Uterus (tissue), 4 donors: ENCODE measurements around the gene MAN2C1. TPM values are rescaled to one million over a fixed set of nuclear protein-coding genes. Genes with fewer than 3 reads are reported as not detected.
"Not testable (repeated sequence)": the region's sequence is repeated elsewhere in the genome, so short reads cannot be mapped to it uniquely, and the experiment has no call there.

Source experiments
- DNase-seq, 2 donors: peaks; one replicate each; pipeline ENCODE4 v3.0.0-alpha.2; 2019 to 2020
- H3K27ac ChIP-seq, 2 donors: fragments of 200-600 bp; sonication (generic); 1 replicate in 1 of 2; 2 replicates in 1 of 2; pipeline ENCODE4 v1.5.1; 2016 to 2018
- H3K27me3 ChIP-seq, 2 donors: fragments of 200-600 bp; sonication (generic); one replicate each; pipeline ENCODE4 v1.5.1; 2018 to 2019; ENCODE audit warnings: control low read depth in 1 of 2
- H3K36me3 ChIP-seq, 2 donors: fragments of 200-600 bp; sonication (generic); one replicate each; pipeline ENCODE4 v1.5.1; 2019; ENCODE audit warnings: control low read depth in 1 of 2
- H3K4me1 ChIP-seq, 2 donors: fragments of 200-600 bp; sonication (generic); one replicate each; pipeline ENCODE4 v1.5.1; 2018 to 2019; ENCODE audit warnings: control low read depth in 1 of 2
- H3K4me3 ChIP-seq, 2 donors: fragments of 200-600 bp; sonication (generic); 1 replicate in 1 of 2; 2 replicates in 1 of 2; pipeline ENCODE4 v1.5.1; 2018 to 2019; ENCODE audit warnings: mild to moderate bottlenecking in 1 of 2
- H3K9me3 ChIP-seq, 2 donors: fragments of 200-600 bp; sonication (generic); one replicate each; pipeline ENCODE4 v1.5.1; 2019; ENCODE audit warnings: control low read depth in 1 of 2
- CTCF ChIP-seq, 4 experiments: fragments of 200-600 bp in 2 of 4; fragments of 450-650 bp in 2 of 4; sonication (generic) in 2 of 4; IDR thresholded peaks; one replicate each; pipeline ENCODE4 v1.5.1; 2016 to 2019; ENCODE audit warnings: antibody characterized with exemption in 4 of 4, mild to moderate bottlenecking in 2 of 4, moderate library complexity in 1 of 4
- POLR2A ChIP-seq, 2 donors: fragments of 450-650 bp; IDR thresholded peaks; one replicate each; pipeline ENCODE4 v1.6.1; 2016; ENCODE audit warnings: antibody characterized with exemption in 2 of 2, mild to moderate bottlenecking in 1 of 2, moderate library complexity in 1 of 2
- intact Hi-C: fragments of 100-400 bp; cut with DNase I; formaldehyde crosslinking; loops from one replicate; pipeline ENCODE4 v1.15.1; 2023; ENCODE audit warnings: low total_unique reads
- total RNA-seq, 4 donors: library from RNA; depleted of rRNA in 3 of 4; stranded (reverse); fragments of >200 nt in 3 of 4; gene quantifications; one replicate each; pipeline versions ENCODE4 v1.1.0 to v1.2.4, GENCODE V29; 2014 to 2023
- donor health status: DM: yes; HTN: yes; CAD: no.

The MAN2C1 gene
- total RNA-seq, 4 donors from 2014 or later: 154 to 330 (median 180) TPM

GRCh38 chr15:75397494-75397893, 29.1 kb upstream of the MAN2C1 start:
- TF ChIP-seq CTCF (IDR thresholded peaks at IDR 0.05) (no peak), POLR2A (IDR thresholded peaks at IDR 0.05) (no peak)
- H3K9me3 ChIP-seq: no peaks in the 10 kb centered on the region
- no peak overlapping the region for H3K4me3 ChIP-seq
- H3K27ac ChIP-seq: no peak overlapping the region
- intact Hi-C loops: no loop called here
- H3K36me3 ChIP-seq: no peaks in the 10 kb centered on the region
- no peak for DNase-seq
- H3K27me3 ChIP-seq: no peaks in the 10 kb centered on the region
- no peaks in the 10 kb centered on the region for H3K4me1 ChIP-seq

GRCh38 chr15:75389791-75390382, 21.5 kb upstream of the MAN2C1 start:
- Histone ChIP-seq H3K27ac (no peak overlapping the region), H3K4me1 (no peaks in the 10 kb centered on the region)
- intact Hi-C loops: no loop called here

GRCh38 chr15:75383986-75384385, 15.6 kb upstream of the MAN2C1 start:
- H3K4me3 ChIP-seq, H3K27me3 ChIP-seq, DNase-seq, intact Hi-C loops, H3K36me3 ChIP-seq, H3K9me3 ChIP-seq, H3K4me1 ChIP-seq, H3K27ac ChIP-seq: not testable (repeated sequence)

More at GRCh38 chr15:75389791-75390382, 21.5 kb upstream of the MAN2C1 start:
- H3K9me3 ChIP-seq: no peaks in the 10 kb centered on the region
- no peak for TF ChIP-seq POLR2A (IDR thresholded peaks at IDR 0.05)
- no peak for TF ChIP-seq CTCF (IDR thresholded peaks at IDR 0.05)
- H3K27me3 ChIP-seq: no peaks in the 10 kb centered on the region
- H3K4me3 ChIP-seq: no peak overlapping the region
- H3K36me3 ChIP-seq: no peaks in the 10 kb centered on the region
- DNase-seq: no peak

- intact Hi-C loops: no loop called here
- no peak overlapping the region for H3K27ac ChIP-seq
- no peak overlapping the region for H3K4me3 ChIP-seq
- no peaks in the 10 kb centered on the region for H3K9me3 ChIP-seq
- H3K36me3 ChIP-seq: no peaks in the 10 kb centered on the region
- TF ChIP-seq POLR2A (IDR thresholded peaks at IDR 0.05) (no peak), CTCF (IDR thresholded peaks at IDR 0.05) (no peak)
- no peak for DNase-seq
- H3K27me3 ChIP-seq: no peaks in the 10 kb centered on the region
- H3K4me1 ChIP-seq: no peaks in the 10 kb centered on the region
Observed at GRCh38 chr15:75380773-75381172, 12.4 kb upstream of the MAN2C1 start.

DNA sequence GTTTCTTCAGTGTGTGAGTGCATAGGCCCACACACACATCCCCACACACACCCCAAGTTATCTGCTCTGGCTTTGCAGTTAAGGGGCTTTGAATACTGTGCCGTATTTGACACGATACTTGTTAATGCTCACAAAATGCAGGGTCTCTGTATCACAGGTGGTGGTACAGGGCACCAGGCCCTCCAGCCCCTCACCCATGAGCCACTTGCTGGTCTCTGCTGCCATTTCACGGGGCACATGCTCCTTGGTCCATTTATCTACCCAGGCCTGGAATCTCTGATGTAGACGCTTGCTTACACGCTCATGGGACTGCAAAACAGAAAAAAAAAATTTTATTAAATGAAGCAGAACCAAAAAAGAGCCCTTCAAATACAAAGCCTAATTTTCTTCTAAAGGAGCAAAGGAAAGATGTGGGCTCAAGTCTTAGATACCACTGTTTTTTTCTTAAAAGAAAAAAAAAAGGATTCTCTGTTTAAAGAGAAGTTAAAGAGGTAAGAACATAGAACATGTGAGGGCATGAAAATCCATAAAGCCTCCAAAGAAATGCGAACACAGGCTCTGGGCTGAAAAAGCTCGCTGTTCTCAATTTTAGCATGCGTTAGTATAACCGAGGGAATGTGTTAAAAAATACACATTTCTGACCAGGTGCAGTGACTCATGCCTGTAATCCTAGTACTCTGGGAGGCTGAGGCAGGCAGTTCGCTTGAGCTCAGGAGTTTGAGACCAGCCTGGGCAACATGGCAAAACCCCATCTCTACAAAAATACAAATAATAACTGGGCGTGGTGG, 3.7 kb upstream of the MAN2C1 start:
- Histone ChIP-seq H3K27me3 (no peaks in the 10 kb centered on the region), H3K27ac (no peak overlapping the region), H3K36me3 (no peaks in the 10 kb centered on the region), H3K4me1 (no peaks in the 10 kb centered on the region), H3K4me3 (no peak overlapping the region), H3K9me3 (no peaks in the 10 kb centered on the region)
- TF ChIP-seq POLR2A (IDR thresholded peaks at IDR 0.05) (no peak), CTCF (IDR thresholded peaks at IDR 0.05) (no peak)
- intact Hi-C loops: no loop called here
- no peak for DNase-seq
